GM23248 (cell line): ENCODE measurements around the gene TMEM131.

Experiments
- EZH2 ChIP-seq: fragments of 200-600 bp; sonication (generic); IDR thresholded peaks from 2 replicates; pipeline ENCODE4 v1.6.1; 2018; ENCODE audit warnings: antibody characterized with exemption, mild to moderate bottlenecking; ENCODE audit not compliant: insufficient read depth, poor library complexity, severe bottlenecking
- EZH2phosphoT487 ChIP-seq: fragments of 200-600 bp; sonication (generic); IDR thresholded peaks from 2 replicates; pipeline ENCODE4 v1.6.1; 2018; ENCODE audit warnings: antibody characterized with exemption, moderate library complexity, mild to moderate bottlenecking, low read depth; ENCODE audit not compliant: insufficient read depth

- TF ChIP-seq EZH2 (no peak), EZH2phosphoT487 (no peak)
Observed at GRCh38 chr2:98032086-98032485, 36.3 kb upstream of the TMEM131 start.
